ENCODE measurements around the gene PPP1R14C. TPM values are rescaled to one million over a fixed set of nuclear protein-coding genes. Genes with fewer than 3 reads are reported as not detected.

PPP1R14C gene
- polyA plus RNA-seq, 1 donor from 2014 or later: 14.0 TPM

GRCh38 chr6:150146436-150146835 lies 3.6 kb downstream of the PPP1R14C start:
- Histone ChIP-seq H3K9me2 (ENCODE audit: insufficient read depth, low read length) (no peaks in the 10 kb centered on the region), H3K4me2 (ENCODE audit: low read length) (no peak overlapping the region), H3K79me2 (replicated peaks; ENCODE audit: insufficient read depth, low read length) (no peaks in the 10 kb centered on the region), H2AFZ (ENCODE audit: low read depth, low read length) (no peak overlapping the region), H4K20me1 (ENCODE audit: insufficient read depth) (no peaks in the 10 kb centered on the region), H3K27me3 (ENCODE audit: insufficient read depth, low read depth, low read length) (peaks cover 45% of the 10 kb centered on the region), H3K36me3 (ENCODE audit: insufficient read depth, low read length) (no peaks in the 10 kb centered on the region), H3K9ac (ENCODE audit: low read length) (no peak overlapping the region), H3K9me3 (ENCODE audit: low read length) (no peaks in the 10 kb centered on the region), H3F3A (ENCODE audit: insufficient read depth, low read length, poor library complexity, severe bottlenecking) (peaks cover 13% of the 10 kb centered on the region), H3K4me3 (ENCODE audit: low read length) (no peak overlapping the region), H3K27ac (ENCODE audit: low read length) (no peak overlapping the region)
- no peak for TF ChIP-seq EP300 (conservative IDR thresholded peaks at IDR 0.05; ENCODE audit: poor library complexity, severe bottlenecking)
- TF ChIP-seq MXI1 (conservative IDR thresholded peaks at IDR 0.05; ENCODE audit: poor library complexity, severe bottlenecking): no peak
- TF ChIP-seq TAF1 (IDR thresholded peaks at IDR 0.05; ENCODE audit: low read depth): no peak

GRCh38 chr6:150149146-150149545 lies 6.3 kb downstream of the PPP1R14C start:
- H3K27me3 ChIP-seq (ENCODE audit: insufficient read depth, low read depth, low read length): peaks cover 28% of the 10 kb centered on the region
- TF ChIP-seq RAD21 (conservative IDR thresholded peaks at IDR 0.05) (no peak), MXI1 (conservative IDR thresholded peaks at IDR 0.05; ENCODE audit: poor library complexity, severe bottlenecking) (no peak), SMC3 (conservative IDR thresholded peaks at IDR 0.05; ENCODE audit: poor library complexity) (no peak), CTCF (IDR thresholded peaks at IDR 0.05; ENCODE audit: poor library complexity, severe bottlenecking) (no peak), TAF1 (IDR thresholded peaks at IDR 0.05; ENCODE audit: low read depth) (no peak), REST (IDR thresholded peaks at IDR 0.05; ENCODE audit: borderline replicate concordance) (no peak), EP300 (conservative IDR thresholded peaks at IDR 0.05; ENCODE audit: poor library complexity, severe bottlenecking) (no peak), POLR2AphosphoS5 (IDR thresholded peaks at IDR 0.05) (no peak), EZH2 (IDR thresholded peaks at IDR 0.05; ENCODE audit: borderline replicate concordance, insufficient read depth, low read length, poor library complexity, severe bottlenecking) (no peak)

GRCh38 chr6:150150458-150150820 lies 7.6 kb downstream of the PPP1R14C start:
- H3K27me3 ChIP-seq (ENCODE audit: insufficient read depth, low read depth, low read length): peaks cover 15% of the 10 kb centered on the region
- H3K79me2 ChIP-seq (replicated peaks; ENCODE audit: insufficient read depth, low read length): no peaks in the 10 kb centered on the region
- no peaks in the 10 kb centered on the region for H3K36me3 ChIP-seq (ENCODE audit: insufficient read depth, low read length)
- no peaks in the 10 kb centered on the region for H3K9me3 ChIP-seq (ENCODE audit: low read length)
- no peak overlapping the region for H3K27ac ChIP-seq (ENCODE audit: low read length)
- H3F3A ChIP-seq (ENCODE audit: insufficient read depth, low read length, poor library complexity, severe bottlenecking): no peaks in the 10 kb centered on the region
- no peaks in the 10 kb centered on the region for H4K20me1 ChIP-seq (ENCODE audit: insufficient read depth)
- TF ChIP-seq POLR2AphosphoS5 (IDR thresholded peaks at IDR 0.05) (no peak), RAD21 (conservative IDR thresholded peaks at IDR 0.05) (no peak), TAF1 (IDR thresholded peaks at IDR 0.05; ENCODE audit: low read depth) (no peak), EP300 (conservative IDR thresholded peaks at IDR 0.05; ENCODE audit: poor library complexity, severe bottlenecking) (no peak), EZH2 (IDR thresholded peaks at IDR 0.05; ENCODE audit: borderline replicate concordance, insufficient read depth, low read length, poor library complexity, severe bottlenecking) (no peak), SMC3 (conservative IDR thresholded peaks at IDR 0.05; ENCODE audit: poor library complexity) (no peak), MXI1 (conservative IDR thresholded peaks at IDR 0.05; ENCODE audit: poor library complexity, severe bottlenecking) (no peak), REST (IDR thresholded peaks at IDR 0.05; ENCODE audit: borderline replicate concordance) (no peak), CTCF (IDR thresholded peaks at IDR 0.05; ENCODE audit: poor library complexity, severe bottlenecking) (no peak)
- H2AFZ ChIP-seq (ENCODE audit: low read depth, low read length): no peak overlapping the region
- no peaks in the 10 kb centered on the region for H3K9me2 ChIP-seq (ENCODE audit: insufficient read depth, low read length)
- no peak overlapping the region for H3K4me3 ChIP-seq (ENCODE audit: low read length)
- H3K4me2 ChIP-seq (ENCODE audit: low read length): no peak overlapping the region
- H3K9ac ChIP-seq (ENCODE audit: low read length): no peak overlapping the region

More at GRCh38 chr6:150149146-150149545, 6.3 kb downstream of the PPP1R14C start:
- peaks cover 7% of the 10 kb centered on the region for H3F3A ChIP-seq (ENCODE audit: insufficient read depth, low read length, poor library complexity, severe bottlenecking)
- no peak overlapping the region for H3K27ac ChIP-seq (ENCODE audit: low read length)
- no peak overlapping the region for H2AFZ ChIP-seq (ENCODE audit: low read depth, low read length)
- H3K36me3 ChIP-seq (ENCODE audit: insufficient read depth, low read length): no peaks in the 10 kb centered on the region
- H3K9me3 ChIP-seq (ENCODE audit: low read length): no peaks in the 10 kb centered on the region
- no peak overlapping the region for H3K9ac ChIP-seq (ENCODE audit: low read length)
- no peaks in the 10 kb centered on the region for H3K9me2 ChIP-seq (ENCODE audit: insufficient read depth, low read length)
- H3K79me2 ChIP-seq (replicated peaks; ENCODE audit: insufficient read depth, low read length): no peaks in the 10 kb centered on the region
- H3K4me3 ChIP-seq (ENCODE audit: low read length): no peak overlapping the region
- H4K20me1 ChIP-seq (ENCODE audit: insufficient read depth): no peaks in the 10 kb centered on the region
- no peak overlapping the region for H3K4me2 ChIP-seq (ENCODE audit: low read length)

Measured in neural cell (in vitro differentiated cells).